ENCODE data around the gene AGER.

DNA sequence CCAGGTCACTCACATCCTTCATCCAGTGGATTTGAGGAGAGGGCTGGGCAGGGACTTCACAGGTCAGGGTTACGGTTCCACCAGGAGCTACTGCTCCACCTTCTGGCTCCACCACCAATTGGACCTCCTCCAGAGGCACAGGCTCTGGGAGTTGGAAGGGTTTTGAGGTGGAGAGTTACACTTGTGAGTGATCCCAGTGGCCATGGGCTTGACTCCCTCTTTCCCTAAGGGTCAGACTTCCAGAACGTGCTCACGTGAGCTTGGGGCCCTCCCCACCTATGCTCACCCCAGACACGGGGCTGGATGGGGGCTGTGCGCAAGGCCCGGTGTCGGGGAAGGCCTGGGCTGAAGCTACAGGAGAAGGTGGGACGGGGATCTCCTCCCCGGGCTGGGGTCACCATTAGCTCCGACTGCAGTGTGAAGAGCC is 1.5 kb downstream of the AGER start:
- TF ChIP-seq, protein P1, sequence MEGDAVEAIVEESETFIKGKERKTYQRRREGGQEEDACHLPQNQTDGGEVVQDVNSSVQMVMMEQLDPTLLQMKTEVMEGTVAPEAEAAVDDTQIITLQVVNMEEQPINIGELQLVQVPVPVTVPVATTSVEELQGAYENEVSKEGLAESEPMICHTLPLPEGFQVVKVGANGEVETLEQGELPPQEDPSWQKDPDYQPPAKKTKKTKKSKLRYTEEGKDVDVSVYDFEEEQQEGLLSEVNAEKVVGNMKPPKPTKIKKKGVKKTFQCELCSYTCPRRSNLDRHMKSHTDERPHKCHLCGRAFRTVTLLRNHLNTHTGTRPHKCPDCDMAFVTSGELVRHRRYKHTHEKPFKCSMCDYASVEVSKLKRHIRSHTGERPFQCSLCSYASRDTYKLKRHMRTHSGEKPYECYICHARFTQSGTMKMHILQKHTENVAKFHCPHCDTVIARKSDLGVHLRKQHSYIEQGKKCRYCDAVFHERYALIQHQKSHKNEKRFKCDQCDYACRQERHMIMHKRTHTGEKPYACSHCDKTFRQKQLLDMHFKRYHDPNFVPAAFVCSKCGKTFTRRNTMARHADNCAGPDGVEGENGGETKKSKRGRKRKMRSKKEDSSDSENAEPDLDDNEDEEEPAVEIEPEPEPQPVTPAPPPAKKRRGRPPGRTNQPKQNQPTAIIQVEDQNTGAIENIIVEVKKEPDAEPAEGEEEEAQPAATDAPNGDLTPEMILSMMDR (IDR thresholded peaks at IDR 0.05), result no peak
- TF ChIP-seq POLR2AphosphoS5 (IDR thresholded peaks at IDR 0.05) (no peak), POLR2A (IDR thresholded peaks at IDR 0.05) (no peak), EP300 (IDR thresholded peaks at IDR 0.05) (no peak)

All from upper lobe of left lung (tissue), 4 donors.